GM19099 (cell line): ENCODE results near the gene LCN6.

Source experiments
- POLR2A ChIP-seq: IDR thresholded peaks from 3 replicates; pipeline ENCODE4 v1.6.1; 2011; ENCODE audit warnings: low read depth; ENCODE audit not compliant: insufficient read length; ENCODE audit errors: extremely low read depth

LCN6 gene

DNA sequence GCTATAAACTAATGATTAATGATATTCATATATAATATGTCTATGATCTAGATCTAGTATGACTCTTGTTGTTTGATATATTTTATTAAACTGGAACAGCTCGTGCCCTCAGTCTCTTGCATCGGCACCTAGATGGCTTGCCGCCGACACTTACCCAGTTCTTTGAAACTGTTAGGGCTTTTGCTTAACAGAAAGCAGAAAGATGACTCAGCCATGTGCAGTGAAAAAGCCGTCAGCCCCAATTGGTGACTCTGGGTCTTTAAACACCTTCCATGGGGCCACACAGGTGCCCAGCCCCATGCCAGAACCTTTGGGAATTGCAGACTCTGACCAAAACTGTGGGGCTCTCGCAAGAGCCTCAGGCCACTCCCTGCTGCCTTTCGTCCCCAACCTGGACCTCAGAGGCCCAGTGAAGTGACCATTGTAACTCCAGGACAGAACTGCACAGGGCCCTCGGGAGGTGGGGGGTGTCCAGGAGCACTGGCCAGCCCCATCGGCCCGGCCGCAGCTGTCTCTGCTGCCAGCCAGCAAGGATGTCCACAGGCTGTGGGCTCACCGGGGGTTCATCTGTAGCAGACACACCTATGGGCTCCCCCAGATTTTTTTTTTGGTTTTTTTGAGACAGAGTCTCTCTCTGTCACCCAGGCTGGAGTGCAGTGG, 13.4 kb downstream of the LCN6 start:
- TF ChIP-seq POLR2A = no peak

DNA sequence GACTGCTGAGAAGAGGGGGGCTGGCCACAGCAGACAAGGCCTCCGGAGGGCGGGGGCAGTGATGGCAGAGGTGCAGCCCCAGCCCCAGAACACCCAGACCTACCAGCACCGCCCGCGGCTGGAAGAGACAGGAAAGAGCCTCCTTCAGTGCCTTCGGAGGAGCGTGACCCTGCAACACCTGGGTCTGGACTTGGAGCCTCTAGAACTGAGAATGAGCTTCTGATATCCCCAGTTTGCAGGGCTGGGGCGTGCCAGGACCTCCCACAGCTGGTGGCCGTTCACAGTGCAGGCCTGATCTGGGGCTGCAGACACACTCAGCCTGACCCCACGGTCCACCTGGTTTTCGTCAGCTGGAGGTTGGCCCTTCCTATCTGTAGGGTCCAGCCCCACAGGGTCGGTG, 14.7 kb downstream of the LCN6 start:
- no peak for TF ChIP-seq POLR2A

DNA sequence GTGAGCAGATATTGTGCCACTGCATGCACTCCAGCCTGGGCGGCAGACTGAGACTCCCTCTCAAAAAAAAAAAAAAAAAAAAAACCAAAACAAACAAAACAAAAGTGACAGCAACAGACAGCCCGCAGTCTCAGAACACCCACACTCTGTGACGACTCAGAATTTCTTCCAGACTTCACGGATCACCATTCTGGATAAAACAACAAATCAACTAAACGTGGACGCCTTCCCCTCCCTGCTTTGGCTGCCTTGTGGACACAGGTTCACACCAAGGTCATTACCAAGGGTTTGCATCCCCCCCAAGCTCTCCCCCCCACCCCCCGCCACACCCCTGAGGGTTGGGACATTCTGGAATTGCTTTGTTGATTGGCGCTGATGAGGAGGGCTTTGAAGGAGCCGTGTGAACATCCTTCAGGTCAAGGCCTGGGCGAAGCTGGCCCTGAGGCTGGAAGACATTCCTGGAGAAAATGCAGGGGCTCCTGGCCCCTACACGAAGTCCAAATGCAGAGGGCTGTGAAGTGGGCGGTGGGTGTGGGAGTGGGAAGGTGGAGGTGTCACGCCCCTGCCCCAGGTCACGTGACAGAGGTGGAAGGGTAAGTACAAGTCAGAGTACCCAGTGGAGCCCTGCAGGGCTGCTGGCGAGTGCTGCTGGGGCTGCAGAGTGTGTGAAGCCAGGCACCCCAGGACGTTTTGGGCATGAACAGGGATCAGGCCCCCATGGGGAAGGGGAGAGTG, 15.7 kb downstream of the LCN6 start:
- no peak for TF ChIP-seq POLR2A

GRCh38 chr9:136729926-136730325, 18.4 kb downstream of the LCN6 start:
- TF ChIP-seq POLR2A = no peak

- TF ChIP-seq POLR2A = no peak
Measured at GRCh38 chr9:136729144-136729543, 19.2 kb downstream of the LCN6 start.

- TF ChIP-seq POLR2A = no peak
Measured at GRCh38 chr9:136728548-136729123, 19.7 kb downstream of the LCN6 start.

- TF ChIP-seq POLR2A = peak; percentile 100
Measured at GRCh38 chr9:136728080-136728547, 20.2 kb downstream of the LCN6 start.

DNA sequence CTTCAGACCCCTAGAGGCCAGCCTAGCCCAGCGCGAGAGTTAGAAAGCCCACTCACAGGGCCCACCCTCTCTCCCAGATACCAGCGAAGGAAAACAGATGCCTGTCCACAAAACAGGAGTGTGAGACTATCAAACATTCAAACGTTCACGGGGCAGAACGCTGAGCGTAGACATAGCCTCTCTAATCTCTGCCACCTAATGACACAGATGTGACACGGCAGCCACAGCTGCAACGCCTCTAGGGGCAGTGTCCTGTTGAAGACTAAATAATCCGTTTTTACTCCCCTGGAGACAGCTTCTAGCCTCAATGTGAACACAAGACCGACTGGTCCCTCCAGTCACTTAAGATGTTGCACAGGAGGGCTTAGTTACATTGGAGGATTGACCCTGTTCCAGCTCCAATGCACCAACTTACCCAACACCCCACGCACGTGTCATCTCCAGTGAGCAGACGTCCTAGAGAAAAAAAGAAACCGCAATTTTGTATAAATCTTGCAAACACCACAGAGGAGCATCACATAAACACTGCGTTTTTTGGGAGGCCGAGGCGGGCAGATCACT, 21.6 kb downstream of the LCN6 start:
- no peak for TF ChIP-seq POLR2A

DNA sequence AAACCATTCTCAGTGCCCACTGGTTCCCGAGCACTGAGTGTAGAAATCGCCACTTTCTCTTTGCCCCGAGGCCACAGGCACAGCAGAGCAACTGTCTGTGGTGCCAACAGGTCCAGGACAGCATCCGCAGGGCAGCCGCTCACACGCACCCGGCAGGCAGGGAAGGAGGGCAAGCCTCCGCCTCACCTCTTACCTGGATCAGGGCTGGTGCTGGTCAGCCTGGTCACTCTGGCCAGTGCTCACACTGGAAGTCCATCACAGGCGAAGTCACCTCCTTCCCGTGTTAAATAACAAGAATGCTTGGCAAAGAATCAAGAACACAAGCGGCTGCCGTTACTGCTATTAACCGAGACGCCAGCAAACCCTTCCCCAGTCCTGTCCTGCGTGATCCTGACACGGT, 22.2 kb downstream of the LCN6 start:
- TF ChIP-seq POLR2A = no peak

DNA sequence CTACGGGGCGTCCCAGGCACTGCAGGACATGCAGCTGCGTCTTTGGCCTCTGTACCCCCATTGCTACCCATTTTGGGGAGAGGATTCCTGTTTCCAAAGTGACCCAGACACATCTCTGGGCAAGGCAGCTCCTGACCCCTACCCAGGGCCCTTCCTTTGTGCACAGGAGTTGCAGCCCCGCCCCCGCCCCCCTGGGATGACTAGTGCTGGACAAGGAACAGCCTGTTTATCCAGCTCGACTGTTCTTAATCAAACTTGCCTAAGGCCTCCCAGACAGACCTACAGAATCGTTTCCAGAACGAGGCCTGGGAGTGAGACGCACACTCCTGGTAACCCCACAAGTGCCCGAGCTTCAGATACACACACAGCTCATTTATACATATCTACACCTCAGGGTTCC, 22.7 kb downstream of the LCN6 start:
- TF ChIP-seq POLR2A = no peak

GRCh38 chr9:136724772-136725171, 23.6 kb downstream of the LCN6 start:
- TF ChIP-seq POLR2A = no peak

GRCh38 chr9:136723989-136724388, 24.3 kb downstream of the LCN6 start:
- peak; percentile 1 for TF ChIP-seq POLR2A

GRCh38 chr9:136723362-136723976, 24.9 kb downstream of the LCN6 start:
- TF ChIP-seq POLR2A = peak; percentile 24

DNA sequence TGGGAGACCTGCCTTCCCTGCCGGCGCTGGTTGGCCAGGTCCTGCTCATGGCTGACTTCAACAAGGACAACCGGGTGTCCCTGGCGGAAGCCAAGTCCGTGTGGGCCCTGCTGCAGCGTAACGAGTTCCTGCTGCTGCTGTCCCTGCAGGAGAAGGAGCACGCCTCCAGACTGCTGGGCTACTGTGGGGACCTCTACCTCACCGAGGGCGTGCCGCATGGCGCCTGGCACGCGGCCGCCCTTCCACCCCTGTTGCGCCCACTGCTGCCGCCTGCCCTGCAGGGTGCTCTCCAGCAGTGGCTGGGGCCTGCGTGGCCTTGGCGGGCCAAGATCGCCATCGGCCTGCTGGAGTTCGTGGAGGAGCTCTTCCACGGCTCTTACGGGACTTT, 25.4 kb downstream of the LCN6 start:
- no peak for TF ChIP-seq POLR2A
